ENCODE results near the gene LMO7. TPM values are rescaled to one million over a fixed set of nuclear protein-coding genes. Genes with fewer than 3 reads are reported as not detected.
A peak's percentile ranks its signal among the peaks of the same experiment; 100 is the strongest.

Gene LMO7
- total and polyA plus RNA-seq, 4 donors: 75.9 to 679 (median 214) TPM

DNA sequence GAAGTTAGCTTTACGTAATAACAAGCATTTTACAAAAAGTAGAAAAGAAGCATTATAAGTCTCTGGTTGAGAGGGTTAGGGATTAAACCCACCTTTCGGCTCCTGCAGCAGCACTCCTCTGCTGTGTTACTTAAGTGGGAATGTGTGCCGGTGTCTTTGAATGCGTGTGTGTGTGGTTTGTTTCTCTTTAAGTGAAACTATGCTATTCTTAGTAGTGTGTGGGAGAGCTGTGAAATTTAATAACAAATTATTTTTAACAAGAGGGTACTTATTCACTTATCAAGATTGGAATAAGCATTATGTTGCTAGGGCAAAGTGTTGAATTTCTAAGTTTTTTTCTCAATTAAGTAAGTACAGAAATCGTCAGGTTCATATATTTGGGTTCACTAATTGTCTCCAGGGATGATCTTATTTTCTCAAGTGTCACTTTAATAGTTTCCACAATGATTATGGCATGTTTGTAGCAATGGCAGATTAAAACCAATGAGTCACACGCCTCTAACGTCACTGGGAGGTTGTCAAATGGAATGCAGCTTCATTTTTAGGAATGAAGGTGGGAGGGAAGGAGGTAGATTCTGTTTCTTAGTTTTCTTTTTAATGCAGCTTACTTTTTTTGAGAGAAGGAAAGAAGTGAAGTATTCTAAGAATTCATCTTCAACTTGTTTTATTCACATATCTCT lies 151.3 kb downstream of the LMO7 start:
- Histone ChIP-seq H3K9ac (ENCODE audit: insufficient read depth in 1 of 2, low read length in 2 of 2) (no peak overlapping the region), H3K4me1 (ENCODE audit: control insufficient read depth in 5 of 5, insufficient read depth in 5 of 5, low read length in 5 of 5) (peaks cover 5 to 35% (median 9%) of the 10 kb centered on the region in 5 donors), H3K27ac (ENCODE audit: low read depth in 1 of 2, low read length in 1 of 2) (peak overlapping the region; percentile 9 to 74), H3K36me3 (ENCODE audit: control insufficient read depth in 4 of 4, insufficient read depth in 4 of 4, low read length in 4 of 4) (peaks cover 0 to 2% (median under 1%) of the 10 kb centered on the region in 4 donors), H3K27me3 (ENCODE audit: control insufficient read depth in 3 of 3, insufficient read depth in 3 of 3, low read length in 2 of 3) (no peaks in the 10 kb centered on the region), H3K9me3 (ENCODE audit: control insufficient read depth in 4 of 4, insufficient read depth in 3 of 4, low read length in 3 of 4) (no peaks in the 10 kb centered on the region), H3K4me3 (no peak overlapping the region)
- ATAC-seq (ENCODE audit: insufficient read depth, low FRiP score) (no peak), DNase-seq (no peak)
- WGBS, 2 donors: 73 to 89% methylated on average over 7 of the region's 7 CpGs
- TF ChIP-seq, protein P1, sequence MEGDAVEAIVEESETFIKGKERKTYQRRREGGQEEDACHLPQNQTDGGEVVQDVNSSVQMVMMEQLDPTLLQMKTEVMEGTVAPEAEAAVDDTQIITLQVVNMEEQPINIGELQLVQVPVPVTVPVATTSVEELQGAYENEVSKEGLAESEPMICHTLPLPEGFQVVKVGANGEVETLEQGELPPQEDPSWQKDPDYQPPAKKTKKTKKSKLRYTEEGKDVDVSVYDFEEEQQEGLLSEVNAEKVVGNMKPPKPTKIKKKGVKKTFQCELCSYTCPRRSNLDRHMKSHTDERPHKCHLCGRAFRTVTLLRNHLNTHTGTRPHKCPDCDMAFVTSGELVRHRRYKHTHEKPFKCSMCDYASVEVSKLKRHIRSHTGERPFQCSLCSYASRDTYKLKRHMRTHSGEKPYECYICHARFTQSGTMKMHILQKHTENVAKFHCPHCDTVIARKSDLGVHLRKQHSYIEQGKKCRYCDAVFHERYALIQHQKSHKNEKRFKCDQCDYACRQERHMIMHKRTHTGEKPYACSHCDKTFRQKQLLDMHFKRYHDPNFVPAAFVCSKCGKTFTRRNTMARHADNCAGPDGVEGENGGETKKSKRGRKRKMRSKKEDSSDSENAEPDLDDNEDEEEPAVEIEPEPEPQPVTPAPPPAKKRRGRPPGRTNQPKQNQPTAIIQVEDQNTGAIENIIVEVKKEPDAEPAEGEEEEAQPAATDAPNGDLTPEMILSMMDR (IDR thresholded peaks at IDR 0.05; ENCODE audit: control extremely low read depth, extremely low read depth): no peak

DNA sequence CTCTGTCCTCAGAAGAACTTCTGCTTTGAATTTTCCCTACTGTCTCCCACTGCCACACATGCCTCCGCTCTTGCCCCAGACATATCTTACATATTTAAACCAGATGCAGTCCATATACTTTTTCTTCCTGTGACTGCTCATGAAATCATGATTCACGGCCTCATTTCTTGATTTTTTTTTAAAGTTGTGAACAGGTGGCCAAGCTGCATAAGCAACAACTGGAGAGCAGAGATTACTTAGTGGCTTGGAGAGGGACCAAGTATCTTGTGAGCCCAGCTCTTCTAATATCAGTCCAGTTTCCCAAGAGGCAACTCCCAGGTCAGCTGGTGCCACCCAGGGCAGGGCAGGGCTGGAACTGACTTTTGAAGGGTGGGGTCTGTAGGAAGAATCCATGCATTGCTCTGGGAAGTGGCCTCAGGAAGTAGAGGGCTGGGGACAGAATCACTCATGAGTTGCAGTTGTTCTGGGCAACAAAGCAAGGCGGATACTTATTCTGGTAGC lies 152.4 kb downstream of the LMO7 start:
- TF ChIP-seq, protein P1 (IDR thresholded peaks at IDR 0.05; ENCODE audit: control extremely low read depth, extremely low read depth): no peak
- no peaks in the 10 kb centered on the region for H3K27me3 ChIP-seq (ENCODE audit: control insufficient read depth in 3 of 3, insufficient read depth in 3 of 3, low read length in 2 of 3)
- H3K36me3 ChIP-seq (ENCODE audit: control insufficient read depth in 4 of 4, insufficient read depth in 4 of 4, low read length in 4 of 4): peaks cover 0 to 2% (median 0%) of the 10 kb centered on the region in 4 donors
- DNase-seq: peak in 1 of 3 donors; percentile 30
- WGBS, 2 donors: 23 to 44% methylated on average over 3 of the region's 3 CpGs
- H3K4me1 ChIP-seq (ENCODE audit: control insufficient read depth in 5 of 5, insufficient read depth in 5 of 5, low read length in 5 of 5): peaks cover 8 to 42% (median 15%) of the 10 kb centered on the region in 5 donors
- H3K9me3 ChIP-seq (ENCODE audit: control insufficient read depth in 4 of 4, insufficient read depth in 3 of 4, low read length in 3 of 4): no peaks in the 10 kb centered on the region
- H3K4me3 ChIP-seq: no peak overlapping the region
- peak overlapping the region; percentile 71 to 74 for H3K27ac ChIP-seq (ENCODE audit: low read depth in 1 of 2, low read length in 1 of 2)
- H3K9ac ChIP-seq (ENCODE audit: insufficient read depth in 1 of 2, low read length in 2 of 2): no peak overlapping the region
- ATAC-seq (ENCODE audit: insufficient read depth, low FRiP score): no peak

DNA sequence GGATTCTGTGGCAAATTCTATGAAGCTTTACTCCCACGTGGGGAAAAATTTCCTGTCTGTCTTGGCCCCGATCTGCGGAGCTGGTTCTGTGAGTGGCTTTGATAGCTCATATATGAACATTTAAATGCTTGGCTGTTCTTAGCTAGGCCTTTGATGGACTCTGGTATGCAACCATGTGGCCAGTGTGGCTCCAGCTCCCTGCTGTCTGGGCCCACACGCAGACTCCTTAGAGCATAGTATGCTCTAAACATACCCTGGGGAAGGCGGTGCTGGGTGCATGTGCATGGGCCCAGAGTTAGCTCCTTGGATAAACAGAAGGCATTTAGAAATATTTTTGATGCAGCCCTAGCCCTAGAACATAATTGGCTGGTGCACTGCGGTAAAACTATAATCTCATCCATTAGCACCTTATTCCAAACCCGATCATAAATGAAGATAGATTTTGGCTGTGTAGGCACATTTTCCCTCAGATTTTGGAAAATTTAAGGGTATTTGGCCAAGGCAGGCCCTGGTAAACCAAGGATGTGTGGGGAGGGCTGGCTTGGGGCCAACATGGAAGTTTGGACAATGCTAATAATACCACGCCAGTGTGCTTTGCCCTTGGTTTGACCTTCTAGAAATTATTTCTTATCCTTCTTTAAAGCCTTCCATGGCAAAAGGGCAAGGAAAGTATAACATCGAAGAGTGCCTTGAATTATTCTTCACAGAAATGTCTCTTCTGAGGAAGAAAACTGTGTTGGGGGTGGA lies 153.5 kb downstream of the LMO7 start:
- WGBS, 2 donors: 56 to 70% methylated on average over 9 of the region's 9 CpGs
- Histone ChIP-seq H3K36me3 (ENCODE audit: control insufficient read depth in 4 of 4, insufficient read depth in 4 of 4, low read length in 4 of 4) (peaks cover 0 to 2% (median 0%) of the 10 kb centered on the region in 4 donors), H3K27ac (ENCODE audit: low read depth in 1 of 2, low read length in 1 of 2) (peak overlapping the region; percentile 9 to 74), H3K9ac (ENCODE audit: insufficient read depth in 1 of 2, low read length in 2 of 2) (no peak overlapping the region), H3K4me1 (ENCODE audit: control insufficient read depth in 5 of 5, insufficient read depth in 5 of 5, low read length in 5 of 5) (peaks cover 8 to 33% (median 13%) of the 10 kb centered on the region in 5 donors), H3K4me3 (no peak overlapping the region), H3K9me3 (ENCODE audit: control insufficient read depth in 4 of 4, insufficient read depth in 3 of 4, low read length in 3 of 4) (no peaks in the 10 kb centered on the region), H3K27me3 (ENCODE audit: control insufficient read depth in 3 of 3, insufficient read depth in 3 of 3, low read length in 2 of 3) (no peaks in the 10 kb centered on the region)
- peak in 1 of 3 donors; percentile 35 for DNase-seq
- no peak for ATAC-seq (ENCODE audit: insufficient read depth, low FRiP score)
- TF ChIP-seq, protein P1 (IDR thresholded peaks at IDR 0.05; ENCODE audit: control extremely low read depth, extremely low read depth): no peak

All from lung (tissue), 12 donors.